Temporal lobe (tissue), 1 donor: ENCODE measurements around the gene KLK12. TPM values are rescaled to one million over a fixed set of nuclear protein-coding genes. Genes with fewer than 3 reads are reported as not detected.

Experiments
- total RNA-seq: library from RNA; depleted of rRNA; stranded (reverse); fragments of >200 nt; gene quantifications from one replicate; pipeline ENCODE4 v1.2.3, GENCODE V29; 2014

The KLK12 gene
- total RNA-seq, 1 donor from 2014 or later, result not detected

Other genes with a start within 250 kb of the KLK12 start
- not detected for gene ACP4, start 244.6 kb downstream of the KLK12 start, total RNA-seq
- 0.25 TPM for gene KLK1, start 211.2 kb downstream of the KLK12 start, total RNA-seq
- not detected for gene KLK15, start 201.4 kb downstream of the KLK12 start, total RNA-seq
- not detected for gene KLK3, start 180.1 kb downstream of the KLK12 start, total RNA-seq
- not detected for gene KLK2, start 161.6 kb downstream of the KLK12 start, total RNA-seq
- gene KLK4, start 123.6 kb downstream of the KLK12 start, total RNA-seq, result not detected
- gene KLK5, start 82.0 kb downstream of the KLK12 start, total RNA-seq, result not detected
- 0.25 TPM for gene KLK6, start 65.4 kb downstream of the KLK12 start, total RNA-seq
- not detected for gene KLK7, start 51.1 kb downstream of the KLK12 start, total RNA-seq
- gene KLK8, start 33.4 kb downstream of the KLK12 start, total RNA-seq, result not detected
- not detected for gene KLK10, start 15.3 kb downstream of the KLK12 start, total RNA-seq
- not detected for gene KLK11, start 8.4 kb downstream of the KLK12 start, total RNA-seq
- not detected for gene KLK13, start 30.1 kb upstream of the KLK12 start, total RNA-seq
- gene KLK14, start 47.9 kb upstream of the KLK12 start, total RNA-seq, result not detected
- 2.7 TPM for gene CTU1, start 73.4 kb upstream of the KLK12 start, total RNA-seq
- gene SIGLEC9, start 89.9 kb upstream of the KLK12 start, total RNA-seq, result 0.25 TPM
- 0.49 TPM for gene SIGLEC7, start 107.3 kb upstream of the KLK12 start, total RNA-seq
- gene CD33, start 190.1 kb upstream of the KLK12 start, total RNA-seq, result not detected
- gene SIGLECL1, start 216.1 kb upstream of the KLK12 start, total RNA-seq, result not detected